H1 (cell line): ENCODE data around the gene ETV5. TPM values are rescaled to one million over a fixed set of nuclear protein-coding genes. Genes with fewer than 3 reads are reported as not detected.
A peak's percentile ranks its signal among the peaks of the same experiment; 100 is the strongest.

Experiments
- CTCF ChIA-PET: fragments of 300-600 bp; sonication (Branson Sonifier 250); formaldehyde crosslinking; loops from one replicate; lab custom pipeline; 2021; ENCODE audit not compliant: partially characterized antibody; lab: Charles Lee
- POLR2A ChIA-PET: fragments of 300-600 bp; sonication (Branson Sonifier 250); formaldehyde crosslinking; loops from one replicate; lab custom pipeline; 2021; ENCODE audit warnings: inconsistent platforms; ENCODE audit not compliant: partially characterized antibody; lab: Charles Lee
- DNase-seq, 2 experiments: peaks; one replicate each; pipeline versions ENCODE4 v3.0.0 to v3.0.0-alpha.2; 2010 to 2022; ENCODE audit warnings: low spot score in 2 of 2, low read depth in 1 of 2, mixed read lengths in 1 of 2
- FAIRE-seq: peaks from 2 replicates; lab custom pipeline; 2011; peaks lifted over from hg19 to GRCh38; lab: Jason Lieb, UNC
- H2AFZ ChIP-seq: 2 replicates; pipeline ENCODE4 v1.8.1; 2012; ENCODE audit warnings: low read length, inconsistent platforms
- H2AK5ac ChIP-seq: 2 replicates; pipeline ENCODE4 v1.6.1; 2013; ENCODE audit warnings: low read depth, low read length
- H2BK120ac ChIP-seq: replicated peaks from 2 replicates; pipeline ENCODE3; 2013; ENCODE audit warnings: low read depth, low read length, inconsistent platforms
- H2BK12ac ChIP-seq: 2 replicates; pipeline ENCODE4 v1.6.1; 2013; ENCODE audit warnings: low read depth, low read length
- H2BK15ac ChIP-seq: 2 replicates; pipeline ENCODE4 v1.6.1; 2013; ENCODE audit warnings: low read length
- H2BK20ac ChIP-seq: 2 replicates; pipeline ENCODE4 v1.6.1; 2013; ENCODE audit warnings: low read length
- H2BK5ac ChIP-seq: 2 replicates; pipeline ENCODE4 v1.6.1; 2013; ENCODE audit warnings: low read depth, low read length
- H3K14ac ChIP-seq: 2 replicates; pipeline ENCODE4 v1.6.1; 2013; ENCODE audit warnings: inconsistent platforms; ENCODE audit not compliant: insufficient read length
- H3K18ac ChIP-seq: 2 replicates; pipeline ENCODE4 v1.6.1; 2013; ENCODE audit warnings: low read length; ENCODE audit errors: extremely low read depth
- H3K23ac ChIP-seq: 2 replicates; pipeline ENCODE4 v1.6.1; 2013; ENCODE audit warnings: inconsistent platforms; ENCODE audit not compliant: insufficient read length
- H3K23me2 ChIP-seq: 2 replicates; pipeline ENCODE4 v1.6.1; 2013; ENCODE audit warnings: low read depth, low read length
- H3K27ac ChIP-seq: 2 replicates; pipeline ENCODE4 v1.6.1; 2011; ENCODE audit warnings: low read depth, low read length, inconsistent platforms
- H3K27me3 ChIP-seq, 4 experiments: replicated peaks in 1 of 4; 1 replicate in 1 of 4; 2 replicates in 3 of 4; pipeline versions ENCODE4 v1.6.1 to v1.8.1; 2011 to 2013; ENCODE audit warnings: low read length in 3 of 4, mild to moderate bottlenecking in 3 of 4, inconsistent platforms in 2 of 4, mixed read lengths in 2 of 4, moderate library complexity in 1 of 4; ENCODE audit not compliant: control insufficient read depth in 3 of 4, insufficient read depth in 3 of 4; ENCODE audit errors: extremely low read depth in 1 of 4
- H3K36me3 ChIP-seq, 4 experiments: 2 replicates each; pipeline versions ENCODE4 v1.6.1 to v1.8.1; 2011 to 2013; ENCODE audit warnings: mild to moderate bottlenecking in 4 of 4, low read length in 3 of 4, moderate library complexity in 2 of 4, control low read depth in 1 of 4, inconsistent platforms in 1 of 4; ENCODE audit not compliant: insufficient read depth in 4 of 4, control insufficient read depth in 2 of 4
- H3K4ac ChIP-seq: replicated peaks from 2 replicates; pipeline ENCODE3; 2013; ENCODE audit warnings: low read length, low read depth, mixed read lengths, inconsistent platforms; ENCODE audit not compliant: insufficient read length
- H3K4me1 ChIP-seq, 4 experiments: replicated peaks in 1 of 4; 1 replicate in 1 of 4; 2 replicates in 3 of 4; pipeline versions ENCODE4 v1.6.1 to v1.8.1; 2011 to 2013; ENCODE audit warnings: low read length in 3 of 4, inconsistent platforms in 2 of 4, mixed read lengths in 1 of 4; ENCODE audit not compliant: insufficient read depth in 4 of 4, control insufficient read depth in 3 of 4
- H3K4me2 ChIP-seq, 2 experiments: 2 replicates each; pipeline versions ENCODE4 v1.6.1 to v1.8.1; 2011 to 2013; ENCODE audit warnings: low read depth in 2 of 2, low read length in 2 of 2, control low read depth in 1 of 2, inconsistent platforms in 1 of 2, mild to moderate bottlenecking in 1 of 2; ENCODE audit not compliant: insufficient read depth in 1 of 2
- H3K4me3 ChIP-seq, 4 experiments: fragments of 200-600, 300-600 bp in 1 of 4; sonication (generic), shearing (Covaris generic), sonication (Bioruptor Twin) in 1 of 4; 2 replicates each; pipeline versions ENCODE4 v1.5.1 to v1.8.1; 2011 to 2016; ENCODE audit warnings: low read length in 4 of 4, low read depth in 3 of 4, control low read depth in 2 of 4, inconsistent platforms in 2 of 4, mild to moderate bottlenecking in 2 of 4, mixed read lengths in 1 of 4, moderate library complexity in 1 of 4; ENCODE audit not compliant: insufficient read depth in 2 of 4; ENCODE audit errors: extremely low read depth in 1 of 4
- H3K56ac ChIP-seq: replicated peaks from 2 replicates; pipeline ENCODE3; 2013; ENCODE audit warnings: low read depth, mild to moderate bottlenecking, mixed read lengths, low read length, inconsistent platforms; ENCODE audit not compliant: insufficient read length
- H3K79me1 ChIP-seq: 2 replicates; pipeline ENCODE4 v1.6.1; 2013; ENCODE audit warnings: low read depth, low read length, control low read depth
- H3K79me2 ChIP-seq, 2 experiments: 2 replicates each; pipeline versions ENCODE4 v1.6.1 to v1.8.1; 2012 to 2013; ENCODE audit warnings: low read length in 2 of 2, mild to moderate bottlenecking in 2 of 2, inconsistent platforms in 1 of 2; ENCODE audit not compliant: insufficient read depth in 2 of 2, control insufficient read depth in 1 of 2
- H3K9ac ChIP-seq, 4 experiments: replicated peaks in 1 of 4; 1 replicate in 1 of 4; 2 replicates in 3 of 4; pipeline versions ENCODE4 v1.6.1 to v1.8.1; 2011 to 2013; ENCODE audit warnings: low read depth in 3 of 4, low read length in 3 of 4, control low read depth in 2 of 4, mild to moderate bottlenecking in 2 of 4, moderate library complexity in 2 of 4, inconsistent platforms in 1 of 4; ENCODE audit errors: extremely low read depth in 1 of 4
- H3K9me3 ChIP-seq, 2 experiments: 2 replicates each; pipeline versions ENCODE4 v1.6.1 to v1.8.1; 2012 to 2013; ENCODE audit warnings: mild to moderate bottlenecking in 2 of 2, moderate library complexity in 2 of 2, control low read depth in 1 of 2, inconsistent platforms in 1 of 2, low read depth in 1 of 2, low read length in 1 of 2, mixed read lengths in 1 of 2; ENCODE audit not compliant: insufficient read depth in 2 of 2
- H4K20me1 ChIP-seq, 2 experiments: replicated peaks in 1 of 2; 2 replicates each; pipeline versions ENCODE3 to v1.8.1; 2011 to 2013; ENCODE audit warnings: inconsistent platforms in 2 of 2, low read length in 2 of 2, mild to moderate bottlenecking in 1 of 2; ENCODE audit not compliant: insufficient read depth in 2 of 2, control insufficient read depth in 1 of 2
- H4K5ac ChIP-seq: 2 replicates; pipeline ENCODE4 v1.6.1; 2013; ENCODE audit warnings: low read length, low read depth, mixed read lengths, inconsistent platforms; ENCODE audit not compliant: insufficient read length
- H4K8ac ChIP-seq: 2 replicates; pipeline ENCODE4 v1.8.0; 2013; ENCODE audit warnings: mild to moderate bottlenecking, moderate library complexity, low read length, inconsistent platforms; ENCODE audit not compliant: insufficient read depth; ENCODE audit errors: extremely low read depth
- H4K91ac ChIP-seq: replicated peaks from 2 replicates; pipeline ENCODE3; 2013; ENCODE audit warnings: low read length, mixed read lengths, inconsistent platforms; ENCODE audit not compliant: insufficient read length
- CBX5 ChIP-seq: fragments of 300-800, 300-1000 bp; sonication (generic); IDR thresholded peaks from 2 replicates; pipeline ENCODE4 v1.7.1; 2016; ENCODE audit warnings: antibody characterized with exemption, low read length, low read depth
- POU5F1 ChIP-seq: IDR thresholded peaks from 2 replicates; pipeline ENCODE4 v1.6.1; 2011; ENCODE audit warnings: low read depth, mild to moderate bottlenecking, low read length, moderate library complexity
- WGBS, 2 experiments: shearing (Covaris generic) in 1 of 2; methylation state at CpG; one replicate each; pipeline versions ENCODE4 v1.1.6 to v1.1.7; 2013 to 2015; ENCODE audit warnings: low lambda C conversion rate in 2 of 2, mixed read lengths in 2 of 2, inconsistent platforms in 1 of 2, low coverage in 1 of 2, missing lambda C conversion rate in 1 of 2; ENCODE audit not compliant: insufficient replicate concordance in 2 of 2, insufficient coverage in 1 of 2, insufficient read length in 1 of 2; ENCODE audit errors: extremely low coverage in 1 of 2, missing lambda C conversion rate in 1 of 2; 5-methylcytosine and 5-hydroxymethylcytosine counted together
- polyA plus RNA-seq, 7 experiments: library from polyadenylated mRNA; depleted of rRNA in 3 of 7; stranded (reverse) in 5 of 7; unstranded in 2 of 7; fragments of >200 nt in 5 of 7; fragments of 200-250 nt in 2 of 7; gene quantifications; 1 replicate in 5 of 7; 2 replicates in 1 of 7; 4 replicates in 1 of 7; pipeline versions ENCODE4 v1.2.1 to v1.2.3, GENCODE V29; 2011 to 2013; ENCODE audit warnings: missing spikeins in 2 of 7, mixed read lengths in 2 of 7
- total RNA-seq: library from RNA; stranded (reverse); fragmentation: NEBNext Ultra II Directional; extraction: Animal tissue kit (Norgen Biotek cat#: 25700); gene quantifications from 2 replicates; pipeline ENCODE4 v1.2.1, GENCODE V29; 2021

The ETV5 gene
- total and polyA plus RNA-seq, 2 of the 8 experiments (the other 6 are each of a cell fraction or from before 2014, with no cell fraction given) = 13.1 to 36.9 TPM

DNA sequence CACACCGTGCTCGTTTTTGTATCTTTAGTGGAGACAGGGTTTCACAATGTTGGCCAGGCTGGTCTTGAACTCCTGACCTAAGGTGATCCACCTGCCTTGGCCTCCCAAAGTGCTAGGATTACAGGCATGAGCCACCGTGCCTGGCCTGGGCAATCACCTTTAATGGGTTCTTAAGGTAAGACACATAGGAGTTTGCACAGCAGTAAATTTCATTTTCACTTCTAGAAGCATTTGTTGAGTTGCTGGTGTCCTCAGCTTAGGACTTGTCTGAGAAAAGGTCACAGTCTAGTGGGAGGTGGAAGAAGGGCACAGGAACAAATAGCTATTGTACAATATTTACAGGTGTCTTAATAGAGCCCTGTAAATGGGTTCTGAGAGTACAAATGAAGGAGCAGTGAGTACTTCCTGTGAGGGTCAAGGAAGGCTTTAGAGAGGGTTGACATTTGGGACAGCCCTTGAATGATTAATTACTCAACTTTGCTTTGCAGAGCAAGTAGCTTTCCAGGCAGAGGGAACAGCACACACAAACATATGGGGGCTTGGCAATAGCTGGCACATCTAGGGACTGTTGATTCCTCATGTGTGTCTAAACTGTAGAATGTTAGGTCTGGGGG, 8.7 kb upstream of the ETV5 start:
- WGBS, 2 experiments = 82% methylated on average over 3 of the region's 3 CpGs; no CpG with 5 or more reads in 1 of the 2 experiments
- Histone ChIP-seq H4K91ac (no peak overlapping the region), H2BK5ac (no peak overlapping the region), H3K14ac (no peak overlapping the region), H3K36me3 (no peaks in the 10 kb centered on the region; a peak in 1 of 8 replicates), H3K4me3 (no peak overlapping the region), H3K23ac (no peak overlapping the region), H3K23me2 (0 out of 2 replicates have a peak, but pooled peaks cover 1% of the 10 kb centered on the region), H4K5ac (no peak overlapping the region), H3K4me1 (peaks cover 3 to 8% (median 4%) of the 10 kb centered on the region in 4 experiments; a peak in 4 of 7 replicates), H3K27ac (no peak overlapping the region), H3K18ac (no peak overlapping the region), H3K79me2 (no peaks in the 10 kb centered on the region), H2AFZ (no peak overlapping the region), H2BK120ac (no peak overlapping the region), H3K56ac (no peak overlapping the region), H3K79me1 (no peaks in the 10 kb centered on the region), H2AK5ac (no peak overlapping the region), H4K20me1 (no peaks in the 10 kb centered on the region), H4K8ac (no peak overlapping the region), H3K4ac (no peak overlapping the region), H3K27me3 (peaks cover 8 to 34% (median 19%) of the 10 kb centered on the region in 4 experiments), H3K9me3 (no peaks in the 10 kb centered on the region), H2BK20ac (no peak overlapping the region), H2BK12ac (no peak overlapping the region), H2BK15ac (no peak overlapping the region), H3K4me2 (no peak overlapping the region), H3K9ac (0 out of 7 replicates have a peak overlapping the region, but pooled peaks of 1 of the 4 experiments have one; percentile 16)
- no peak for DNase-seq
- ChIA-PET CTCF (interaction anchor here (1.0 to 1.9 kb wide), 4 partner anchors 10 to 25 kb away, joined by 3 to 5 read pairs (median 3); no protein-coding TSS in a partner anchor), POLR2A (interaction anchor here (1.1 to 5.9 kb wide), 2 partner anchors 8 to 36 kb away, joined by 3 to 42 read pairs; partner anchors contain the start of gene ETV5)
- FAIRE-seq = no peak
- TF ChIP-seq POU5F1 (no peak), CBX5 (no peak)
